Measurements from ENCODE around the gene ISOC2. TPM values are rescaled to one million over a fixed set of nuclear protein-coding genes. Genes with fewer than 3 reads are reported as not detected.

Gene ISOC2
- total and polyA plus RNA-seq, 2 donors (not counting 3 experiments of a cell fraction or from before 2014, with no cell fraction given), result 49.3 to 68.7 TPM

DNA sequence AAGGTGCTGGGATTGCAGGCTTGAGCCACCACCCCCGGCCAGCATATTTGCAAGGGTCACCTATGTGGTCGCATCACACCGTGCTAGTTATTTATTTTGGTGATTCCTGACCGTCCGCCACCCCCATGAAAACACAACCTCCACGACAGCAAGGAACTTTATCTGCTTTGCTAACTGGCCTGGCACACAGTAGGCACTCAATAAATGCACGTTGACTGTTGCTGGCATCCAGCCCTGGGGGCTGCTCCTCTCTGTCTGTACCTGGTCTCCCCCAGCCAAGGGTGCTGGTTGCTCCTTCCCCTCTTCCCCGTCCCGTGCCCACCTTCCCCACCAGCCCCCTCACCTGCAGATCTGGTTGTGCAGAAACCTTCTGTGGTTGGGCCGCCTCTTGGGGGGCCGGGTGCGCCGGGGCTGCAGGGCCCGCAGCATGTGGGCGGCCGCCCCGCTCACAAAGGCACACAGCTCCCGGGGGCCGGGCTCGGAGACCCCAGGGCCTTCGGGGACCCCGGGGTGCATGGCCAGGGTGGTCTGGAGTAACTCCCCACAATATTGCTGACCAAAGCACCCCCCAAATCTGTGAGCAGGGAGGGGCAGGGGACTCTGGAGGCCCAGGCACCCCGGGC is 2.7 kb upstream of the ISOC2 start:
- Histone ChIP-seq H3K36me3 (ENCODE audit: control insufficient read depth in 2 of 2, extremely low read depth in 1 of 2, insufficient read depth in 2 of 2, low read length in 2 of 2) (no peaks in the 10 kb centered on the region), H3K9ac (replicated peaks; ENCODE audit: extremely low read depth, insufficient read depth, low read length) (no peak overlapping the region), H3K27me3 (ENCODE audit: control insufficient read depth in 2 of 2, insufficient read depth in 2 of 2, low read length in 2 of 2) (no peaks in the 10 kb centered on the region), H2AFZ (ENCODE audit: low read depth, low read length) (no peak overlapping the region), H3K9me1 (replicated peaks; ENCODE audit: control insufficient read depth, extremely low read depth, insufficient read depth, low read length) (no peaks in the 10 kb centered on the region), H3K79me2 (ENCODE audit: control insufficient read depth, insufficient read depth, low read length) (no peaks in the 10 kb centered on the region), H3K4me1 (ENCODE audit: control insufficient read depth, extremely low read depth, insufficient read depth, low read length) (peaks cover 13% of the 10 kb centered on the region), H3K4me2 (ENCODE audit: insufficient read depth, low read length) (no peak overlapping the region), H4K20me1 (replicated peaks; ENCODE audit: control insufficient read depth, extremely low read depth, insufficient read depth, low read length) (no peaks in the 10 kb centered on the region), H3K4me3 (replicated peaks in 1 of 3; ENCODE audit: insufficient read depth in 1 of 3, low read depth in 1 of 3, low read length in 3 of 3) (no peak overlapping the region), H3K27ac (ENCODE audit: insufficient read depth, low read depth, low read length) (no peak overlapping the region), H3K9me3 (replicated peaks; ENCODE audit: control insufficient read depth, insufficient read depth, low read length) (no peaks in the 10 kb centered on the region)
- CTCF ChIA-PET, result no interaction called here
- intact Hi-C loops (cut with micrococcal nuclease), result loop anchor here (5.0 kb wide), 1 partner anchor 143 kb away; the partner anchor contains the start of gene ZNF865
- DNase-seq (ENCODE audit: low read depth, low spot score) (no peak), FAIRE-seq (no peak)
- POLR2A ChIA-PET, result no interaction called here
- no TSS peak for BruUV-seq (replicated peaks)
- TF ChIP-seq, protein P1, sequence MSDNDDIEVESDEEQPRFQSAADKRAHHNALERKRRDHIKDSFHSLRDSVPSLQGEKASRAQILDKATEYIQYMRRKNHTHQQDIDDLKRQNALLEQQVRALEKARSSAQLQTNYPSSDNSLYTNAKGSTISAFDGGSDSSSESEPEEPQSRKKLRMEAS (IDR thresholded peaks at IDR 0.05; ENCODE audit: insufficient read depth, insufficient read length), result no peak
- TF ChIP-seq JUN (IDR thresholded peaks at IDR 0.05; ENCODE audit: borderline replicate concordance, insufficient read depth, insufficient read length, low read depth) (no peak), GATA2 (IDR thresholded peaks at IDR 0.05; ENCODE audit: insufficient read depth, insufficient read length, low read depth, low read length) (no peak), POLR2AphosphoS5 (IDR thresholded peaks at IDR 0.05; ENCODE audit: insufficient read depth, low read depth, low read length) (no peak), MYC (IDR thresholded peaks at IDR 0.05; ENCODE audit: low read depth, low read length) (no peak)
- dilution Hi-C loops (cut with MboI; ENCODE audit: extremely low pct_ligation_motif_present, low sequenced_read_pairs), result no loop called here

DNA sequence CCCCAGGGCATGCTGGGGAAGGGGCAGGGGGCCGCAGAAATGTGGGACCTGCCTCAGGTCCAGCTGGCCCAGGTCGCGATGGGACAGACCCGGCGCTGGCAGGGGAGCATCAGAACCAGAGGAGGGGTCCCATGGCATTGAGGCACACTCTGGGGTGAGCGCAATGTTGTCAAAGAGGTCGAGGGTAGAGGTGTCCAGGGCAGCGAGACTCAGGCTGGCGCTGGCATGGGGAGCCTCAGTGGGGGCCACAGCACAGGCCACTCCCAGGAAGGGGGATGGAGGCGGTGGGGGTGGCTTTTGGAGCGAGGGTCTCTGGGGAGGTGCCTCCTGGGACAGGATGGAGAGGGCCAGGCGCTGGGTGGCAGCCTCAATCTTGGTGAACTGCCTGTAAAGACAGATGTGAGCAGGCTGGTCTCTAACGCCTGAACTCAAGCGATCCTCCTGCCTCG is 2.2 kb upstream of the ISOC2 start:
- no peaks in the 10 kb centered on the region for H3K79me2 ChIP-seq (ENCODE audit: control insufficient read depth, insufficient read depth, low read length)
- no peak overlapping the region for H3K4me2 ChIP-seq (ENCODE audit: insufficient read depth, low read length)
- no peak overlapping the region for H3K4me3 ChIP-seq (replicated peaks in 1 of 3; ENCODE audit: insufficient read depth in 1 of 3, low read depth in 1 of 3, low read length in 3 of 3)
- H3K9me3 ChIP-seq (replicated peaks; ENCODE audit: control insufficient read depth, insufficient read depth, low read length), result no peaks in the 10 kb centered on the region
- H3K9ac ChIP-seq (replicated peaks; ENCODE audit: extremely low read depth, insufficient read depth, low read length), result no peak overlapping the region
- H4K20me1 ChIP-seq (replicated peaks; ENCODE audit: control insufficient read depth, extremely low read depth, insufficient read depth, low read length), result no peaks in the 10 kb centered on the region
- no peak overlapping the region for H2AFZ ChIP-seq (ENCODE audit: low read depth, low read length)
- BruUV-seq (replicated peaks), result no TSS peak
- TF ChIP-seq GATA2 (IDR thresholded peaks at IDR 0.05; ENCODE audit: insufficient read depth, insufficient read length, low read depth, low read length), result no peak
- no peak for TF ChIP-seq MYC (IDR thresholded peaks at IDR 0.05; ENCODE audit: low read depth, low read length)
- no peak for TF ChIP-seq JUN (IDR thresholded peaks at IDR 0.05; ENCODE audit: borderline replicate concordance, insufficient read depth, insufficient read length, low read depth)
- no peak for TF ChIP-seq POLR2AphosphoS5 (IDR thresholded peaks at IDR 0.05; ENCODE audit: insufficient read depth, low read depth, low read length)
- TF ChIP-seq, protein P1 (IDR thresholded peaks at IDR 0.05; ENCODE audit: insufficient read depth, insufficient read length), result no peak
- no peak for TF ChIP-seq FOS (IDR thresholded peaks at IDR 0.05; ENCODE audit: borderline replicate concordance, insufficient read depth, low read length)
- TF ChIP-seq, protein P2, sequence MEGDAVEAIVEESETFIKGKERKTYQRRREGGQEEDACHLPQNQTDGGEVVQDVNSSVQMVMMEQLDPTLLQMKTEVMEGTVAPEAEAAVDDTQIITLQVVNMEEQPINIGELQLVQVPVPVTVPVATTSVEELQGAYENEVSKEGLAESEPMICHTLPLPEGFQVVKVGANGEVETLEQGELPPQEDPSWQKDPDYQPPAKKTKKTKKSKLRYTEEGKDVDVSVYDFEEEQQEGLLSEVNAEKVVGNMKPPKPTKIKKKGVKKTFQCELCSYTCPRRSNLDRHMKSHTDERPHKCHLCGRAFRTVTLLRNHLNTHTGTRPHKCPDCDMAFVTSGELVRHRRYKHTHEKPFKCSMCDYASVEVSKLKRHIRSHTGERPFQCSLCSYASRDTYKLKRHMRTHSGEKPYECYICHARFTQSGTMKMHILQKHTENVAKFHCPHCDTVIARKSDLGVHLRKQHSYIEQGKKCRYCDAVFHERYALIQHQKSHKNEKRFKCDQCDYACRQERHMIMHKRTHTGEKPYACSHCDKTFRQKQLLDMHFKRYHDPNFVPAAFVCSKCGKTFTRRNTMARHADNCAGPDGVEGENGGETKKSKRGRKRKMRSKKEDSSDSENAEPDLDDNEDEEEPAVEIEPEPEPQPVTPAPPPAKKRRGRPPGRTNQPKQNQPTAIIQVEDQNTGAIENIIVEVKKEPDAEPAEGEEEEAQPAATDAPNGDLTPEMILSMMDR (IDR thresholded peaks at IDR 0.05; ENCODE audit: extremely low read depth in 1 of 2, insufficient read depth in 1 of 2, low read depth in 1 of 2, low read length in 2 of 2), result no peak
- no peak for TF ChIP-seq POLR2A (IDR thresholded peaks at IDR 0.05; ENCODE audit: low read depth, low read length)
- no peak for TF ChIP-seq EZH2 (IDR thresholded peaks at IDR 0.05; ENCODE audit: borderline replicate concordance, low read depth, low read length, severe bottlenecking)
- no peak overlapping the region for H3K27ac ChIP-seq (ENCODE audit: insufficient read depth, low read depth, low read length)
- dilution Hi-C loops (cut with MboI; ENCODE audit: extremely low pct_ligation_motif_present, low sequenced_read_pairs) (no loop called here), intact Hi-C loops (cut with micrococcal nuclease) (loop anchor here (5.0 kb wide), 1 partner anchor 144 kb away; the partner anchor contains the start of gene ZNF865)
- no peak for DNase-seq (ENCODE audit: low read depth, low spot score)
- CTCF ChIA-PET, result no interaction called here
- H3K27me3 ChIP-seq (ENCODE audit: control insufficient read depth in 2 of 2, insufficient read depth in 2 of 2, low read length in 2 of 2), result no peaks in the 10 kb centered on the region
- H3K4me1 ChIP-seq (ENCODE audit: control insufficient read depth, extremely low read depth, insufficient read depth, low read length), result peaks cover 13% of the 10 kb centered on the region
- H3K9me1 ChIP-seq (replicated peaks; ENCODE audit: control insufficient read depth, extremely low read depth, insufficient read depth, low read length), result no peaks in the 10 kb centered on the region
- FAIRE-seq, result no peak
- no peaks in the 10 kb centered on the region for H3K36me3 ChIP-seq (ENCODE audit: control insufficient read depth in 2 of 2, extremely low read depth in 1 of 2, insufficient read depth in 2 of 2, low read length in 2 of 2)
- POLR2A ChIA-PET, result no interaction called here
